Liver (tissue), 3 donors: Measurements from ENCODE around the gene NF2.

Experiments used
- CTCF ChIP-seq: fragments of 150-350 bp; IDR thresholded peaks from 2 replicates; pipeline ENCODE4 v1.5.1; 2017; ENCODE audit warnings: improper control_type of control experiment, low read depth, low read length; ENCODE audit not compliant: missing input control
- REST ChIP-seq: IDR thresholded peaks from 2 replicates; pipeline ENCODE4 v1.6.1; 2016; ENCODE audit warnings: antibody characterized with exemption, mild to moderate bottlenecking
- RXRA ChIP-seq, 2 donors: IDR thresholded peaks; 2 replicates each; pipeline ENCODE4 v1.6.1; 2017 to 2018; ENCODE audit warnings: antibody characterized with exemption in 2 of 2, mild to moderate bottlenecking in 1 of 2
- YY1 ChIP-seq: IDR thresholded peaks from 2 replicates; pipeline ENCODE4 v1.6.1; 2016; ENCODE audit warnings: antibody characterized with exemption, mild to moderate bottlenecking
- donor health status: healthy.
- donor health status: healthy.

GRCh38 chr22:29690476-29690875, 87.0 kb downstream of the NF2 start:
- no peak for TF ChIP-seq CTCF
- TF ChIP-seq YY1, result no peak
- no peak for TF ChIP-seq REST
- TF ChIP-seq RXRA (IDR thresholded peaks at IDR 0.05), result no peak
